Stimulated activated CD4-positive, alpha-beta T cell treated with anti-CD3 and anti-CD28 coated beads, Interleukin-2, amount 100 ng/mL, for 4 hours (primary cell): Measurements from ENCODE around the gene DRGX.

Source experiments
- DNase-seq: peaks from one replicate; pipeline ENCODE4 v3.0.0-alpha.2; 2020; ENCODE audit warnings: low read depth

The DRGX gene

GRCh38 chr10:49382226-49382625 is 13.7 kb downstream of the DRGX start:
- DNase-seq: no peak

DNA sequence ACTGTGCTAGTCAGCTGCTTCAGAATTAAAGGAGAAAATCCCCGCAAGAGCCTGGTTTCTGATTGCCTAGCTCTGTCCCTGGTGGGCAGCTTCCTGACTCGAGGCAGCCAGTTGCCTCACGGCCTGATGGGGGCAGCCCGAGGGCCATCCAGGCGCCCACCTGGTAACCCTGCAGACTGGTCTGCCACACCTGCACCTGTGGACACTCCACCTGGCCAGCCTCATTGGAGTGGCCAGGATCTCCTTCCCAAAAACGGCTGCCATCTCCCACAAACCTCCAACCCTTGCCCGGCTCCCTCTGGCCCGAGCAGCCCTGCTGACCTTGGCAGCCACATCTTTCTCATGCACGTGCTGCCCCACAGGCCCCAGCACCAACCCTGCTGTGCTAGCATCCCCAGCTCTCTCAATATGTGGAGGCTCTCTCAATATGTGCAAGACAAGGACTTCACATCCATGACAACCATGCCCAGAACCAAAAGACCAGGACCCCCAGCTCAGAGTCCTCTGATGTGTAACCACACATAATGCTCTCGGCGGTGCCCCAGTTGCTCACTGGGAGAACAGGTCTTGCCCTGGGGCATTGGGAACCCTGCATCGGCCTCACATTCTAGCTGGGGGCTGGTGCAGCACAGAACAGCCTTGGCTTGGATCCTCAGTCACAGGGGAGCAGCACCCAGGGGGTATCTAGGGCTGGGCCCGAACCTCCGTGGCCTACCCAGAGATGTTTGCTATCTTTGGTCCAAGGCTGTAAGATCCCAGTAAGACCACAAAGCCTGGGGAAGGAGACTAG is 14.6 kb downstream of the DRGX start:
- DNase-seq: no peak

DNA sequence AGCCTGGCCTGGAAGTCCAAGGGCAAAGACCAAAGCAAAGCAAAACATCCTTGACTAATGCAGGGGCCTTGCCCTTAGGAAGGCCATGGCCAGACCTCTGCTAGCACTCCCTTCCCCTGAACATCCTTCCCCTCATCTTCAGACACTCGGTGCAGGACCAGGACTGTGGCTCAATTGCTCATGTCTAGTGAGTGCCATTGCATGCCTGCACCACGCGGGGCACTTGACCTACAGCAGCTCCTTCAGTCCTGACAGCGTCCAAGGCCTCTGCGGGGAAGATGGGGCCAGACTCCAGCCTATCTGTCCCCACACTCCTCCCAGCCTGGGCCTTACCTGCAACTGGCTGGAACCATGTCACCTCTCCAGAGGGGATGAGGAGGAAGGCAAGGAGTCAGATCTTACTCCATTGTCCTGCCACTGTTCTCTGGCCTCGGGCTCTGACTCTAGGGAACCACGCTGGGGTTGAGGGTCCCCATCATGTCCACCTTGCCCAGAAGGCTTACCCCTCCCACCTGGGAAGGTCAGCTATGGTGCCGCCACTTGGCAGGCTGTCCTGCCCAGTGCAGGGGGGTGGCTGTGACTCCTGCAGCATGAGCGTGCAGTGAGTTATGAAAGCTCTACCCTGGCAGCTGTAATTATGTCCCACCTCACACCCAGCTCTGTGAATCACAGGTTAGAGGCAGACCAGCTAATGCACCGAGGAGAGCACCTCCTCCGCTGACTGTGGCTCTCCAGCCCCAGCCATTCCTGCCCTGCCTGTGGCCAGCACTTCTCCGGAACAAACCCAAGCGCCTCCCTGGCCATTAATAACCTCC is 16.1 kb downstream of the DRGX start:
- DNase-seq: no peak

DNA sequence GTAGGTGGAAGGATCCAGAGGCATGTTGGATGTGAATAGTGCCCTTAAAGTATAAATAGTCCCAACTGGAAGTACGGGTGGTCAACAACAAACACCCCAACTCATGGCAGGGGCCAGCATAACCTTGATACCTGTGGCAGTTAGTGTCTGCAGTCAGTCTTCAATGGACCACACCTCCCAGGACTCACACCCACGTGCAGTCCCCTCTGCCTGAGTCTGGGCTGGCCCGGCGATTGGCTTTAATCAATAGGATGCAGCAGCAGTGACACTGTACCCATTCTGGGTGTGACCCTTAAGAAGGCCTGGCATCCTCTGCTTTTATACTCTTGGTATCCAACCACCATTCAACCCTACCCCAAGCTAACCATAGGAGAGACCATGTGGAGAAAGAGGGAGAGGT is 18.6 kb downstream of the DRGX start:
- DNase-seq: no peak

- DNase-seq: no peak
Measured at GRCh38 chr10:49375611-49376010, 20.3 kb downstream of the DRGX start.

- no peak for DNase-seq
Measured at GRCh38 chr10:49374740-49375139, 21.1 kb downstream of the DRGX start.

GRCh38 chr10:49373361-49373760 is 22.5 kb downstream of the DRGX start:
- DNase-seq: no peak

DNA sequence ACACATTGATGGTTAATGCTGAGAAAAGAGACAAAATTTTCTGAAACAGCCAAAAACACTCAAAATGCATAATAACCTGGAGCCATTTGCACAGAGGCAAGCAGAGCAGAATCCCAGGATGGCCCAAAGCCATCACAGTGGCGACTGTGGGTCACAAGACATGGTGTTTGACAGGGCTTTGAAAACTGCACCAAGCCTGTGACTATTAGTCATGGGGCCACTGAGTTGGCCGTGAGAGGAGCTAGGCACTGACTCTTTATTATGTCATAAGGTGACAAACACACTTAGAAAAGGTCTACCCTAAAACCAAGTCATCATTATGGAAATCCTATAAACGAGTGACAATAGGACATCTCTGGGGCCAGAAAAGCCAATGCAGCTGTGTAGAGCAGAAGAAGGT is 23.9 kb downstream of the DRGX start:
- DNase-seq: no peak

- no peak for DNase-seq
Measured at GRCh38 chr10:49370326-49371100, 25.4 kb downstream of the DRGX start.

GRCh38 chr10:49369216-49370162 is 26.4 kb downstream of the DRGX start:
- no peak for DNase-seq

GRCh38 chr10:49368256-49368655 is 27.6 kb downstream of the DRGX start:
- DNase-seq: no peak

GRCh38 chr10:49367600-49367999 is 28.3 kb downstream of the DRGX start:
- DNase-seq: no peak

DNA sequence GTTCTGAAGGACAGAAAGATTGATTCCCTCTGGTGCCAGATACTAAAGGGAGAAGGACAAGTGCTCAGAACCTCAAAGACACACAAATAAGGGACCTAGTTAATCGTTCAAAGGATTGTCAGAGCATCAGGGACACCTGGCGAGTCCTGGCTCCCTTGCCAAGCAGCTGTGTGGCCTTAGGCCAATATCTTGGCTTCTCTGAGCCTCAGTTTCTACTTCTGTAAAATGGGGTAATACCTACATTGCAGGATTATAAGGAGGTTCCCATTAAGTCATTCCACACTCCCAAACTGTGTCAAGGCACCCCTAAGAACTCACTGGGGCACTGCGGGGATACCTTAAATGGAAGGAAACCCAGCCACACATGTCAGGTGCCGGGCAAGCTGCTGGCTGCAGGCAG is 29.4 kb downstream of the DRGX start:
- no peak for DNase-seq

GRCh38 chr10:49365675-49366415 is 30.0 kb downstream of the DRGX start:
- DNase-seq: no peak

- DNase-seq: no peak
Measured at GRCh38 chr10:49365275-49365674, 30.6 kb downstream of the DRGX start.

DNA sequence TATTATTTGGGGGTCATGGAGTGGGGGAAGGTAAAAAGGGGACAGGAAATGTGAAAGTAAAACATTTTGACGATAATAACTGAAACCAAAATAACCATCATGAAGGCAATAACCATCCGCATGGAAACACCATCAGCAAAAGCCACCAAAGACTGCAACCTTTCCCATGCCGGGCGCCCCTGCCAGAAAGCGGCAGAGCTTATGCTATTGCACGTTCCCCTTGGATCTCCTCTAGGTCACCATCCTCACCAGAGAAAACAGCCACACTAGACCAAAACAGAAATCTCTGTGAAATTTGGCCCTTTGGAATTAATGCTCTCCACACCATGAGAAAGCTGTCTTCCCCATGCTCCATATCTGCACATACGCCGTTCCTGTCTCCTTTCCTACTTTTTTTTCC is 31.1 kb downstream of the DRGX start:
- no peak for DNase-seq

DNA sequence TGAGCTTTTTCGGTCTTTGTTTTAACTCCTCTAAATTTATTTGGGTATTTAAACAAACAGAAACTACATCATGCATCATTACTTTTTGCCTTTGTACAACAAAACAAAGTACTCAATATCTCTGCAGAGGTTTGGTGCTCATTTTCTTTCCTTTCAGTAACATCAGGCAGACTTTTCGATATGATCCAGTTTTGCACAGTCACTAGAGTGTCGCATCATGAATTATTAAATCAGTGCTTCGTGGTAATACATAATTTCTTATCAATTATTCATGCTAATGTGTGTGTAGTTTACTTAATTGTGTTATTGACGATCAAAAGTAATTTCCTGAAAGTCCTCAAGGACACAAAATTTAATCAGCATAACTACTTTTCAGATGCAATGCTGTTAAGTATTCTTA is 31.8 kb downstream of the DRGX start:
- no peak for DNase-seq

DNA sequence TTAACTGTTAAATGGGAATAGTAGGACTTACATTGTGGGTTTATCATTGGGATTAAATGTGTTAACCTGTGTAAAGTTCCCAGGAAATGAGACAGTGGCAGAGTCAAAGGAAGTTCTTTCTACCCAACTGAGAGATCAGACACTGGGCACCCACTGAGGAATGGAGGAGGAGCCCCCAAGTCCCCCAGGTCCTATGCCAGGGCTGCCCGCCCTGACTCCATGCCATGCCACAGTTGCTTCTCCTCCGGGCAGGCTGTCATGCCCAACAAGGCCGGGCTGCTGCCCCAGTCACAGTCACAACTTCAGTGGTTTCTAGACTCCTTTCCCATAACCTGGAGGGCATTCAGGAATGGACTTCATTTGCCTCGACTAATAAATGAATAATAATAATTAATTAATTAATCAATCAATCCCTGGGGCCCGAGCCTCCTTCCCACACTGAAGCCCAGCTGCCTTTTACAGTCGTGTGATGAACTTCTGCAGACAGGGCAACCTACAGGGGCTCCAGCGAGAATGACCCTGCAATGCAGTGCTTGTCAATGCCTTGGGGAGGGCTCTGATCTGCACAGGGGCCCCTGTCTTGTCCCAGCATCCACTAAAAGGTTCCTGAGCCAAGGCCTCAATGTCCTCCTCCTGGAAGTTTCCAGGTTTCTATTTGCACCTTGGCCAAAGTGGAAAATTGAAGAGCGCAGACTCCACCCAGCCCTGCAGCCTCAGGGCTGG is 32.4 kb downstream of the DRGX start:
- DNase-seq: no peak

DNA sequence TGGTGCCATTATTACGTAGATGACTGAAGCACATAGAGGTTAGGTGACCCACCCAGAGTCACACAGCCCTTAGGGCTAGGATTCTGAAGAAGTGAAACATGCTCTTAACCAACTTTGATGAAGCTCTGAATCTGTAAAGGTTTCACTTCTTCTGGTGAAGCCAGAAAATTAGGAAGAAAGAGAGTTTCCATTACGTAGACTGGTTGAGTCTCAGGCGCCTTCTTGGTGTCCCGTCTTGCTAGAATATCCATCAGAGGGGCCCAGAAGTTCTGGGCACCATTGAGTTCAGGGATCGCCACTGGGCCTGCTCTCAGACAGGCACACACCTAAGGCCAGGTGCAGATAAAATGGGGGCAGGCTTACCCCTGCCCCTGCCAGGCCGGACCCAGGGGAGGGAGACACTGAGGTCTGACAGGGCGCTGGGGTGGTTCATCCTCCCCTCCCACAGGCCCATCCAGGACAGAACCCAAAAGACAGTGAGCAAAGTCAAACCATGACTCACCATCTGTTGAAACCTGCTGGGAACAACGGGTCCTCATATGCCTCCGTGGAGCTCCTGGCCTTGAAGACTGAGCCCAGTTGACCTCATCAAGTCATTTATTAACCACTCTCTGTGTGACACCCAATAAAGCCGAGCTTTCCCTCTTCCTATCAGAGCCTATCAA is 33.2 kb downstream of the DRGX start:
- no peak for DNase-seq
